Measurements from ENCODE around the gene PTPRR. TPM values are rescaled to one million over a fixed set of nuclear protein-coding genes. Genes with fewer than 3 reads are reported as not detected.

PTPRR gene
- total and polyA plus RNA-seq, 4 donors: 0.02 to 0.08 TPM; not detected in 2

- no peaks in the 10 kb centered on the region for H3K4me1 ChIP-seq (ENCODE audit: control insufficient read depth in 4 of 4, insufficient read depth in 4 of 4, low read length in 3 of 4)
- no peak overlapping the region for H3K9ac ChIP-seq (ENCODE audit: low read depth in 1 of 2, low read length in 2 of 2)
- 76% methylated on average over 4 of the region's 4 CpGs for WGBS
- H3K27ac ChIP-seq (ENCODE audit: low read depth in 1 of 2, low read length in 2 of 2): no peak overlapping the region
- no peaks in the 10 kb centered on the region for H3K27me3 ChIP-seq (ENCODE audit: control insufficient read depth in 4 of 4, insufficient read depth in 4 of 4, low read length in 3 of 4)
- TF ChIP-seq GABPA (IDR thresholded peaks at IDR 0.05 in 1 of 2, conservative IDR thresholded peaks at IDR 0.05 in 1 of 2): no peak
- TF ChIP-seq HNF4G (IDR thresholded peaks at IDR 0.05): no peak
- no peak for TF ChIP-seq ZBTB33 (IDR thresholded peaks at IDR 0.05)
- no peak for TF ChIP-seq FOXA2 (IDR thresholded peaks at IDR 0.05)
- no peak for TF ChIP-seq ATF3 (IDR thresholded peaks at IDR 0.05)
- TF ChIP-seq TAF1 (conservative IDR thresholded peaks at IDR 0.05): no peak
- TF ChIP-seq NR2F2 (IDR thresholded peaks at IDR 0.05): no peak
- no peak for TF ChIP-seq RXRA (IDR thresholded peaks at IDR 0.05)
- TF ChIP-seq HNF4A (conservative IDR thresholded peaks at IDR 0.05): no peak
- no peak overlapping the region for H3K4me3 ChIP-seq (ENCODE audit: low read depth in 1 of 3, low read length in 3 of 3)
- no peaks in the 10 kb centered on the region for H3K36me3 ChIP-seq (ENCODE audit: control insufficient read depth in 4 of 4, insufficient read depth in 3 of 4, low read depth in 1 of 4, low read length in 3 of 4)
- no peaks in the 10 kb centered on the region for H3K9me3 ChIP-seq (ENCODE audit: control insufficient read depth in 4 of 4, low read length in 3 of 4)
- no peak for DNase-seq (ENCODE audit: low spot score)
Measured at GRCh38 chr12:70830221-70831061, 90.1 kb downstream of the PTPRR start.

GRCh38 chr12:70829070-70829469 is 91.5 kb downstream of the PTPRR start:
- H3K9ac ChIP-seq (ENCODE audit: low read depth in 1 of 2, low read length in 2 of 2): no peak overlapping the region
- no peaks in the 10 kb centered on the region for H3K36me3 ChIP-seq (ENCODE audit: control insufficient read depth in 4 of 4, insufficient read depth in 3 of 4, low read depth in 1 of 4, low read length in 3 of 4)
- 93% methylated on average over 1 of the region's 1 CpG for WGBS
- H3K27ac ChIP-seq (ENCODE audit: low read depth in 1 of 2, low read length in 2 of 2): no peak overlapping the region
- no peaks in the 10 kb centered on the region for H3K9me3 ChIP-seq (ENCODE audit: control insufficient read depth in 4 of 4, low read length in 3 of 4)
- H3K4me1 ChIP-seq (ENCODE audit: control insufficient read depth in 4 of 4, insufficient read depth in 4 of 4, low read length in 3 of 4): no peaks in the 10 kb centered on the region
- TF ChIP-seq HNF4A (conservative IDR thresholded peaks at IDR 0.05): no peak
- no peak for TF ChIP-seq ZBTB33 (IDR thresholded peaks at IDR 0.05)
- TF ChIP-seq RXRA (IDR thresholded peaks at IDR 0.05): no peak
- TF ChIP-seq HNF4G (IDR thresholded peaks at IDR 0.05): no peak
- no peak for TF ChIP-seq RAD21 (IDR thresholded peaks at IDR 0.05)
- no peak for TF ChIP-seq TAF1 (conservative IDR thresholded peaks at IDR 0.05)
- TF ChIP-seq NR2F2 (IDR thresholded peaks at IDR 0.05): no peak
- TF ChIP-seq YY1 (IDR thresholded peaks at IDR 0.05): no peak
- TF ChIP-seq REST (IDR thresholded peaks at IDR 0.05): no peak
- TF ChIP-seq CTCF (IDR thresholded peaks at IDR 0.05; ENCODE audit: low read depth, low read length, missing input control): no peak
- TF ChIP-seq FOXA1 (IDR thresholded peaks at IDR 0.05): no peak
- TF ChIP-seq MAX (IDR thresholded peaks at IDR 0.05): no peak
- no peak for TF ChIP-seq JUND (IDR thresholded peaks at IDR 0.05)
- no peak for TF ChIP-seq SP1 (IDR thresholded peaks at IDR 0.05)
- TF ChIP-seq GABPA (IDR thresholded peaks at IDR 0.05 in 1 of 2, conservative IDR thresholded peaks at IDR 0.05 in 1 of 2): no peak
- TF ChIP-seq ATF3 (IDR thresholded peaks at IDR 0.05): no peak
- TF ChIP-seq FOXA2 (IDR thresholded peaks at IDR 0.05): no peak
- no peak for TF ChIP-seq EGR1 (IDR thresholded peaks at IDR 0.05; ENCODE audit: low read depth in 2 of 2)
- H3K4me3 ChIP-seq (ENCODE audit: low read depth in 1 of 3, low read length in 3 of 3): no peak overlapping the region
- no peak for DNase-seq (ENCODE audit: low spot score)
- no peaks in the 10 kb centered on the region for H3K27me3 ChIP-seq (ENCODE audit: control insufficient read depth in 4 of 4, insufficient read depth in 4 of 4, low read length in 3 of 4)

All from liver (tissue), 9 donors.